ENCODE results near the gene C2orf81. TPM values are rescaled to one million over a fixed set of nuclear protein-coding genes. Genes with fewer than 3 reads are reported as not detected.

C2orf81 gene
- total and polyA plus RNA-seq, 10 of the 15 experiments (the other 5 are each of a cell fraction or from before 2014, with no cell fraction given): 0.10 to 9.8 (median 2.7) TPM

GRCh38 chr2:74421221-74421870 lies at the start of gene C2orf81, which contains the start of gene WDR54 (continued):
- TF ChIP-seq ATF2 (IDR thresholded peaks at IDR 0.05; ENCODE audit: low read length) (no peak), RBBP5 (conservative IDR thresholded peaks at IDR 0.05) (no peak), RCOR1 (conservative IDR thresholded peaks at IDR 0.05; ENCODE audit: low read depth, low read length) (no peak), WRNIP1 (IDR thresholded peaks at IDR 0.05; ENCODE audit: borderline replicate concordance, low read depth, low read length) (no peak), SP1 (IDR thresholded peaks at IDR 0.05; ENCODE audit: low read depth, low read length) (peak; percentile 62), FOXM1 (IDR thresholded peaks at IDR 0.05; ENCODE audit: low read depth, low read length) (no peak), ZBTB40 (IDR thresholded peaks at IDR 0.05; ENCODE audit: borderline replicate concordance) (peak; percentile 64), ELK1 (IDR thresholded peaks at IDR 0.05; ENCODE audit: low read depth, low read length) (no peak), TCF3 (IDR thresholded peaks at IDR 0.05; ENCODE audit: borderline replicate concordance, insufficient read depth, low read depth, low read length) (no peak), SKIL (IDR thresholded peaks at IDR 0.05; ENCODE audit: low read depth, poor library complexity, severe bottlenecking) (no peak), TCF7 (IDR thresholded peaks at IDR 0.05; ENCODE audit: borderline replicate concordance) (no peak), E4F1 (IDR thresholded peaks at IDR 0.05; ENCODE audit: borderline replicate concordance, partially characterized antibody) (peak; percentile 66), BMI1 (IDR thresholded peaks at IDR 0.05; ENCODE audit: borderline replicate concordance) (peak; percentile 99), MYC (IDR thresholded peaks at IDR 0.05; ENCODE audit: insufficient read depth, insufficient read length, insufficient replicate concordance, low read length, severe bottlenecking) (no peak), NFXL1 (IDR thresholded peaks at IDR 0.05; ENCODE audit: borderline replicate concordance) (no peak)
- TF ChIP-seq, protein P1, sequence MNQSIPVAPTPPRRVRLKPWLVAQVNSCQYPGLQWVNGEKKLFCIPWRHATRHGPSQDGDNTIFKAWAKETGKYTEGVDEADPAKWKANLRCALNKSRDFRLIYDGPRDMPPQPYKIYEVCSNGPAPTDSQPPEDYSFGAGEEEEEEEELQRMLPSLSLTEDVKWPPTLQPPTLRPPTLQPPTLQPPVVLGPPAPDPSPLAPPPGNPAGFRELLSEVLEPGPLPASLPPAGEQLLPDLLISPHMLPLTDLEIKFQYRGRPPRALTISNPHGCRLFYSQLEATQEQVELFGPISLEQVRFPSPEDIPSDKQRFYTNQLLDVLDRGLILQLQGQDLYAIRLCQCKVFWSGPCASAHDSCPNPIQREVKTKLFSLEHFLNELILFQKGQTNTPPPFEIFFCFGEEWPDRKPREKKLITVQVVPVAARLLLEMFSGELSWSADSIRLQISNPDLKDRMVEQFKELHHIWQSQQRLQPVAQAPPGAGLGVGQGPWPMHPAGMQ (IDR thresholded peaks at IDR 0.05; ENCODE audit: borderline replicate concordance): no peak
